Neural progenitor cell (in vitro differentiated cells): ENCODE measurements around the gene CPS1.

ENCODE experiments used
- CTCF ChIP-seq: fragments of 200-600 bp; sonication (generic); IDR thresholded peaks from 2 replicates; pipeline ENCODE4 v1.5.1; 2017; ENCODE audit warnings: antibody characterized with exemption, mild to moderate bottlenecking
- EZH2 ChIP-seq: fragments of 200-600 bp; sonication (generic); IDR thresholded peaks from 2 replicates; pipeline ENCODE4 v1.6.1; 2017; ENCODE audit warnings: antibody characterized with exemption, mild to moderate bottlenecking, moderate library complexity

GRCh38 chr2:210626849-210627248, 70.5 kb downstream of the CPS1 start:
- TF ChIP-seq CTCF = no peak
- TF ChIP-seq EZH2 = no peak
